Transverse colon (tissue), 4 donors: ENCODE measurements around the gene RPL23.

Experiments
- POLR2A ChIP-seq: fragments of 450-650 bp; IDR thresholded peaks from one replicate; pipeline ENCODE4 v1.6.1; 2016; ENCODE audit warnings: antibody characterized with exemption, mild to moderate bottlenecking, moderate library complexity
- POLR2AphosphoS5 ChIP-seq, 3 donors: sonication (generic); formaldehyde crosslinking; IDR thresholded peaks; one replicate each; pipeline ENCODE4 v1.6.1; 2016; ENCODE audit warnings: antibody characterized with exemption in 3 of 3
- TF ChIP-seq, protein P1 (sequence below), 5 experiments: fragments of 200-600 bp in 3 of 5; fragments of 450-650 bp in 2 of 5; sonication (generic) in 3 of 5; IDR thresholded peaks; 1 replicate in 2 of 5; 2 replicates in 3 of 5; pipeline ENCODE4 v1.5.1; 2016 to 2017; ENCODE audit warnings: antibody characterized with exemption in 5 of 5, inconsistent platforms in 3 of 5, mild to moderate bottlenecking in 2 of 5, moderate library complexity in 1 of 5

- TF ChIP-seq, protein P1, sequence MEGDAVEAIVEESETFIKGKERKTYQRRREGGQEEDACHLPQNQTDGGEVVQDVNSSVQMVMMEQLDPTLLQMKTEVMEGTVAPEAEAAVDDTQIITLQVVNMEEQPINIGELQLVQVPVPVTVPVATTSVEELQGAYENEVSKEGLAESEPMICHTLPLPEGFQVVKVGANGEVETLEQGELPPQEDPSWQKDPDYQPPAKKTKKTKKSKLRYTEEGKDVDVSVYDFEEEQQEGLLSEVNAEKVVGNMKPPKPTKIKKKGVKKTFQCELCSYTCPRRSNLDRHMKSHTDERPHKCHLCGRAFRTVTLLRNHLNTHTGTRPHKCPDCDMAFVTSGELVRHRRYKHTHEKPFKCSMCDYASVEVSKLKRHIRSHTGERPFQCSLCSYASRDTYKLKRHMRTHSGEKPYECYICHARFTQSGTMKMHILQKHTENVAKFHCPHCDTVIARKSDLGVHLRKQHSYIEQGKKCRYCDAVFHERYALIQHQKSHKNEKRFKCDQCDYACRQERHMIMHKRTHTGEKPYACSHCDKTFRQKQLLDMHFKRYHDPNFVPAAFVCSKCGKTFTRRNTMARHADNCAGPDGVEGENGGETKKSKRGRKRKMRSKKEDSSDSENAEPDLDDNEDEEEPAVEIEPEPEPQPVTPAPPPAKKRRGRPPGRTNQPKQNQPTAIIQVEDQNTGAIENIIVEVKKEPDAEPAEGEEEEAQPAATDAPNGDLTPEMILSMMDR (IDR thresholded peaks at IDR 0.05) = no peak
- TF ChIP-seq POLR2AphosphoS5 (IDR thresholded peaks at IDR 0.05) (no peak), POLR2A (no peak)
Measured at GRCh38 chr17:38892083-38892482, 38.6 kb upstream of the RPL23 start.
